Progenitor cell of endocrine pancreas (in vitro differentiated cells): ENCODE data around the gene OR5B21. TPM values are rescaled to one million over a fixed set of nuclear protein-coding genes. Genes with fewer than 3 reads are reported as not detected.

Experiments
- DNase-seq: peaks from one replicate; pipeline ENCODE4 v3.0.0; 2021; ENCODE audit warnings: low spot score; ENCODE audit not compliant: unreplicated experiment
- H3K27ac Mint-ChIP-seq: 2 replicates; pipeline ENCODE4 v1.8.0; 2021; ENCODE audit warnings: mild to moderate bottlenecking, moderate library complexity, mixed read lengths
- H3K27me3 Mint-ChIP-seq: 2 replicates; pipeline ENCODE4 v1.8.0; 2021; ENCODE audit warnings: mixed read lengths
- H3K36me3 Mint-ChIP-seq: 2 replicates; pipeline ENCODE4 v1.8.0; 2022; ENCODE audit warnings: mixed read lengths; ENCODE audit not compliant: insufficient read depth
- H3K4me1 Mint-ChIP-seq: 2 replicates; pipeline ENCODE4 v1.8.0; 2021; ENCODE audit warnings: low read depth, mixed read lengths
- H3K4me3 Mint-ChIP-seq: 2 replicates; pipeline ENCODE4 v1.8.0; 2021; ENCODE audit warnings: low read depth, mild to moderate bottlenecking, moderate library complexity, mixed read lengths
- H3K9me3 Mint-ChIP-seq: 2 replicates; pipeline ENCODE4 v1.8.0; 2021; ENCODE audit warnings: low read depth, mixed read lengths
- total RNA-seq: library from RNA; stranded (reverse); gene quantifications from 2 replicates; pipeline ENCODE4 v1.2.1, GENCODE V29; 2021
- TF ChIP-seq, protein P1 (sequence below): fragments of 200-600 bp; sonication (generic); IDR thresholded peaks from one replicate; pipeline ENCODE4 v1.5.0; 2021; ENCODE audit warnings: antibody characterized with exemption, mild to moderate bottlenecking; ENCODE audit not compliant: unreplicated experiment

Gene OR5B21
- total RNA-seq, 1 donor from 2014 or later = not detected

DNA sequence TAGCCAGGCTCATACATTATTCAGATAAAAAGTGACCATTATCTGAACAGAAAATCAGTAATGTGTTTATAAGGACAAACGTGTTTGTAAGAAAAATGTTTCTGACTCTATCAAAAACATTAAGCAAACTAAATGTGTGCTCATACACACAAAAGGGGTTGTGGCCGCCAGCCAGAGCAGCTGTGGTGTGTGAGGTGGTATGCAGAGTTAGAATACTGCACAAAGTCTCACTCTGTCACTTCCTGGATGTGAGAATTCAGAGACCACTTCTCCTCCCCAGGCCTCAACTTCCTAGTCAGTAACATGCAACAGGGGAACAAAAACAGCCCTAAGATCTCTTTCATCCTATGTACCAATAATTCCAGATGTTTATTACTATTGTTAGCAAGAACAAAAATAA is 9.4 kb downstream of the OR5B21 start:
- TF ChIP-seq, protein P1, sequence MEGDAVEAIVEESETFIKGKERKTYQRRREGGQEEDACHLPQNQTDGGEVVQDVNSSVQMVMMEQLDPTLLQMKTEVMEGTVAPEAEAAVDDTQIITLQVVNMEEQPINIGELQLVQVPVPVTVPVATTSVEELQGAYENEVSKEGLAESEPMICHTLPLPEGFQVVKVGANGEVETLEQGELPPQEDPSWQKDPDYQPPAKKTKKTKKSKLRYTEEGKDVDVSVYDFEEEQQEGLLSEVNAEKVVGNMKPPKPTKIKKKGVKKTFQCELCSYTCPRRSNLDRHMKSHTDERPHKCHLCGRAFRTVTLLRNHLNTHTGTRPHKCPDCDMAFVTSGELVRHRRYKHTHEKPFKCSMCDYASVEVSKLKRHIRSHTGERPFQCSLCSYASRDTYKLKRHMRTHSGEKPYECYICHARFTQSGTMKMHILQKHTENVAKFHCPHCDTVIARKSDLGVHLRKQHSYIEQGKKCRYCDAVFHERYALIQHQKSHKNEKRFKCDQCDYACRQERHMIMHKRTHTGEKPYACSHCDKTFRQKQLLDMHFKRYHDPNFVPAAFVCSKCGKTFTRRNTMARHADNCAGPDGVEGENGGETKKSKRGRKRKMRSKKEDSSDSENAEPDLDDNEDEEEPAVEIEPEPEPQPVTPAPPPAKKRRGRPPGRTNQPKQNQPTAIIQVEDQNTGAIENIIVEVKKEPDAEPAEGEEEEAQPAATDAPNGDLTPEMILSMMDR = no peak
- no peaks in the 10 kb centered on the region for H3K9me3 Mint-ChIP-seq
- no peak overlapping the region for H3K4me3 Mint-ChIP-seq
- no peak overlapping the region for H3K27ac Mint-ChIP-seq
- H3K36me3 Mint-ChIP-seq = no peaks in the 10 kb centered on the region
- H3K27me3 Mint-ChIP-seq = no peaks in the 10 kb centered on the region
- no peak for DNase-seq
- H3K4me1 Mint-ChIP-seq = peaks cover 2% of the 10 kb centered on the region

DNA sequence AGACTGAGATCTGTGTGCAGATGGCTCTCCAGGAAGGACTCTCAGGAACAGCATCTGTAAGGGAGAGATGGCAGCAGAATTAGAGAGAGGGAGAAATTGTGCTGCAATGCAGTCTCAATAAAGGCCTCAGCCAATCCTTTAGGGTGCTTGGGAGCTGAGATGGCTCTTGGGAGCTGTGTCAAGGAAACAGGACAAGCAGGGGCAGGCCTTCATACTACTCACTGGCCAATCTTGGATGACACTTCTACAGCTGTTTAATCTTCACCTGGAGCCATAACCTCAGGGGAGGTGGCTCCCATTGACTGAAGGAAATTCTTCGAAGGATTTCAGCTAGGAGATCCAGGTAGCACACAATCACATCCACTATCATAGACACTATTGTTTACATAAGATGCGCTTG is 10.0 kb downstream of the OR5B21 start:
- no peak overlapping the region for H3K4me3 Mint-ChIP-seq
- no peaks in the 10 kb centered on the region for H3K36me3 Mint-ChIP-seq
- H3K27ac Mint-ChIP-seq = no peak overlapping the region
- peaks cover 2% of the 10 kb centered on the region for H3K4me1 Mint-ChIP-seq
- DNase-seq = no peak
- no peaks in the 10 kb centered on the region for H3K9me3 Mint-ChIP-seq
- TF ChIP-seq, protein P1 = no peak
- H3K27me3 Mint-ChIP-seq = no peaks in the 10 kb centered on the region

DNA sequence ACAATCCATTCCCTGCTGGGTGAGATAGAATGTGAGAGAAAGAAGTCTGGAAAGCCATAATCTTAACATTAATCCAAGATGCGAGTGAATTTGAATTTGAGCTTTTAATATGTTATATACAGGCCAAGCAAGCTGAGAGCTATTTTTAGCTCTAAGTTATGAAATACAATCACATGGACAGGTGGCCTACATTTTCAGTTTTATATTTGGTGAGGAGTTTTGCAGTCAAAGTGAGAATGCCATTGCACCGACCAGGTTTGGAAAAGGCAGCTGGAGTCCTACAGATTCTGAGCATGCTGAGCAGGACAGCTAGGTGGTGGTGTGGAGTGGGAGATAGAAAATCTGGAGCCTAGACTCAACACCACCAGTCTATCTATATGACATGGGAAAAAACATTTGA is 12.0 kb downstream of the OR5B21 start:
- TF ChIP-seq, protein P1 = no peak
- Mint-ChIP-seq H3K4me3 (no peak overlapping the region), H3K27ac (no peak overlapping the region), H3K4me1 (peaks cover 2% of the 10 kb centered on the region), H3K27me3 (no peaks in the 10 kb centered on the region), H3K9me3 (no peaks in the 10 kb centered on the region), H3K36me3 (no peaks in the 10 kb centered on the region)
- no peak for DNase-seq

DNA sequence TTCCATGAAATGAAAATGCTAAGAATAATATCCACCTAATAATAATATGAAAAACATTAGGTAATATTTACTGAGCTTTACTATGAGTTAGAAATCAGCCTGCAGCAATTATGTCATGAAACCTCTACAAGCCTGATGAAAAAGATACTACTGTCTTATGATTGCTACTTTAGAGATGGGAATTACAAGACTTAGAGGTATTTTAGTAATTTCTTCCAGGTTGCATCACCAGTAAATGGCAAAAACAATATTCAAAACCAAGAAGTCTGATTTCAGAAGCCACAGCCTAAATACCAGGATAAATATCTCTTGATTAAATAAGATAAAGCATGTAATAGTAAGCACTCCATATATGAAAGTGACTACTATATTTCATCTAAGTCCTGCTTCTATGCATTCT is 13.8 kb downstream of the OR5B21 start:
- Mint-ChIP-seq H3K27ac (no peak overlapping the region), H3K4me3 (no peak overlapping the region), H3K27me3 (no peaks in the 10 kb centered on the region), H3K36me3 (no peaks in the 10 kb centered on the region), H3K9me3 (no peaks in the 10 kb centered on the region), H3K4me1 (peaks cover 2% of the 10 kb centered on the region)
- no peak for DNase-seq
- TF ChIP-seq, protein P1 = no peak

DNA sequence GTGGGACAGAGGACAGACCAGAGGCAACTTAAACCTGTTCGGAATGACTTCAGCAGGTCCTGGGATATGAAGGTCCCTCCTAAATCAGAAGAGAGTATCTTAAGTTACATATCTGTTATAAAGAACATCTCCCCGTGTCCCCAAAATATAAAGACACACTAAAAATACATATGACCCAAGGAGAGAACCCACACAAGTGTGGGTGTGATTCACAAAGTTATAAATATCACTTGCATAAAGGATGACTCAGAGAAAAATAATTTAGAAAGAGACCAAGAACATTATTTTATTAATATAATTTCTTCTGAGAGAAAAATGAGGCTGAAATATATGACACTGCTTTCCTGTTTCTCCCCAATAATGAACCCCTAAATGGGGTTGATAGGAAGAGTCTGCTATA is 14.2 kb downstream of the OR5B21 start:
- Mint-ChIP-seq H3K36me3 (no peaks in the 10 kb centered on the region), H3K27ac (no peak overlapping the region), H3K27me3 (no peaks in the 10 kb centered on the region), H3K4me1 (peaks cover 2% of the 10 kb centered on the region), H3K9me3 (no peaks in the 10 kb centered on the region), H3K4me3 (no peak overlapping the region)
- DNase-seq = no peak
- TF ChIP-seq, protein P1 = no peak

DNA sequence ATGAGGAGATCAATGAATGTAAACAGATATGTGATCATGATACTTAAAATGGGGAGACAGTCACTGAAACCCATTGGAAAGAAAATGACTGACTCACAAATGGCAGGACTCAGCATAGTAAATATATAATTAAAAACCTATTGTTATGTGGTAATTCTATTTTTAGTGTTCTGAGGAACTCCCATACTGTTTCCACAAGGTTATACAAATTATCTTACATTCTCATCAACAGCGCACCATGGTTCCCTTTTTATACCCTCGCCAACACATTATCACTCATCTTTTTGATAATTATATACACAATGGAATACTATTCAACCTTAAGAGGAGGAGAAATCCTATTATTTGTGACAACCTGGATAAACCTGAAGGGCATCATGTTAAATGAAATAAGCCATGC is 17.1 kb downstream of the OR5B21 start:
- no peaks in the 10 kb centered on the region for H3K27me3 Mint-ChIP-seq
- H3K9me3 Mint-ChIP-seq = no peaks in the 10 kb centered on the region
- H3K27ac Mint-ChIP-seq = no peak overlapping the region
- TF ChIP-seq, protein P1 = no peak
- H3K4me3 Mint-ChIP-seq = no peak overlapping the region
- no peaks in the 10 kb centered on the region for H3K4me1 Mint-ChIP-seq
- H3K36me3 Mint-ChIP-seq = no peaks in the 10 kb centered on the region
- no peak for DNase-seq
